GM20431 (cell line): ENCODE measurements around the gene MYO1D.
"Not testable (repeated sequence)": the region's sequence is repeated elsewhere in the genome, so short reads cannot be mapped to it uniquely, and the experiment has no call there.

ENCODE experiments used
- in situ Hi-C: fragments of 300-500 bp; cut with MseI, MboI; formaldehyde crosslinking; loops from one replicate; pipeline ENCODE4 v1.15.0; 2020; ENCODE audit warnings: low sequenced_read_pairs; ENCODE audit not compliant: unreplicated experiment

The MYO1D gene

GRCh38 chr17:32656886-32657285 is 220.0 kb downstream of the MYO1D start:
- in situ Hi-C loops, result loop anchor here (25.0 kb wide), 1 partner anchor 280 kb away; the partner anchor contains the start of gene TMEM98

- in situ Hi-C loops, result loop anchor here (25.0 kb wide), 1 partner anchor 283 kb away; the partner anchor contains the start of gene TMEM98
These were observed 222.6 kb downstream of the MYO1D start for GRCh38 chr17:32654324-32654723.

GRCh38 chr17:32651084-32651483 is 225.8 kb downstream of the MYO1D start:
- in situ Hi-C loops, result loop anchor here (25.0 kb wide), 1 partner anchor 286 kb away; the partner anchor contains the start of gene TMEM98

- in situ Hi-C loops, result no loop called here
These were observed 228.5 kb downstream of the MYO1D start for GRCh38 chr17:32648450-32648849.

GRCh38 chr17:32646941-32647340 is 230.0 kb downstream of the MYO1D start:
- in situ Hi-C loops, result no loop called here

GRCh38 chr17:32641514-32641913 is 235.4 kb downstream of the MYO1D start:
- in situ Hi-C loops, result not testable (repeated sequence)

- in situ Hi-C loops, result no loop called here
These were observed 240.2 kb downstream of the MYO1D start for GRCh38 chr17:32636598-32637218.

GRCh38 chr17:32634167-32634566 is 242.8 kb downstream of the MYO1D start:
- in situ Hi-C loops, result no loop called here

- in situ Hi-C loops, result no loop called here
These were observed 245.4 kb downstream of the MYO1D start for GRCh38 chr17:32631341-32632096.

GRCh38 chr17:32629563-32630190 is 247.2 kb downstream of the MYO1D start:
- in situ Hi-C loops, result no loop called here

GRCh38 chr17:32628271-32629044 is 248.5 kb downstream of the MYO1D start:
- in situ Hi-C loops, result no loop called here

- in situ Hi-C loops, result no loop called here
These were observed 249.5 kb downstream of the MYO1D start for GRCh38 chr17:32627239-32627996.

GRCh38 chr17:32626379-32626791 is 250.5 kb downstream of the MYO1D start:
- in situ Hi-C loops, result no loop called here

GRCh38 chr17:32625971-32626370 is 251.0 kb downstream of the MYO1D start:
- in situ Hi-C loops, result no loop called here

- in situ Hi-C loops, result loop anchor here (25.0 kb wide), 1 partner anchor 136 kb away; the partner anchor contains the start of gene CDK5R1
These were observed 253.7 kb downstream of the MYO1D start for GRCh38 chr17:32623196-32623595.

- in situ Hi-C loops, result loop anchor here (25.0 kb wide), 1 partner anchor 135 kb away; the partner anchor contains the start of gene CDK5R1
These were observed 254.4 kb downstream of the MYO1D start for GRCh38 chr17:32622540-32622939.

GRCh38 chr17:32621612-32622312 is 255.2 kb downstream of the MYO1D start:
- in situ Hi-C loops, result loop anchor here (25.0 kb wide), 1 partner anchor 134 kb away; the partner anchor contains the start of gene CDK5R1

GRCh38 chr17:32615326-32615725 is 261.6 kb downstream of the MYO1D start:
- in situ Hi-C loops, result loop anchor here (25.0 kb wide), 1 partner anchor 128 kb away; the partner anchor contains the start of gene CDK5R1
